Caco-2 (cell line): ENCODE results near the gene BAIAP3. TPM values are rescaled to one million over a fixed set of nuclear protein-coding genes. Genes with fewer than 3 reads are reported as not detected.

ENCODE experiments used
- BruUV-seq: library from RNA; stranded (reverse); fragments of 400-500 nt; replicated peaks from 2 replicates; lab custom pipeline; 2021; lab: Mats Ljungman, UMichigan
- CTCF ChIA-PET: fragments of 300-600 bp; sonication (Branson Sonifier 250); formaldehyde crosslinking; loops from one replicate; lab custom pipeline; 2022; ENCODE audit warnings: antibody characterized with exemption; lab: Charles Lee
- POLR2A ChIA-PET: fragments of 300-600 bp; sonication (Branson Sonifier 250); formaldehyde crosslinking; loops from one replicate; lab custom pipeline; 2022; ENCODE audit warnings: antibody characterized with exemption; lab: Charles Lee
- DNase-seq, 2 experiments: peaks; one replicate each; pipeline versions ENCODE4 v3.0.0 to v3.0.0-alpha.2; 2020 to 2022
- H3K27me3 ChIP-seq: replicated peaks from 2 replicates; pipeline ENCODE4 v1.6.0; 2011; ENCODE audit warnings: low read length; ENCODE audit not compliant: control insufficient read depth, insufficient read depth
- H3K36me3 ChIP-seq: 2 replicates; pipeline ENCODE4 v1.5.1; 2011; ENCODE audit warnings: low read length; ENCODE audit not compliant: control insufficient read depth, insufficient read depth
- H3K4me1 ChIP-seq: fragments of 250-450 bp; sonication (Bioruptor Pico); 2 replicates; pipeline ENCODE4 v1.5.1; 2020; ENCODE audit warnings: mild to moderate bottlenecking
- H3K4me3 ChIP-seq: 2 replicates; pipeline ENCODE4 v1.5.1; 2011; ENCODE audit warnings: low read depth, mild to moderate bottlenecking, control low read depth, low read length
- H3K9me3 ChIP-seq: fragments of 250-450 bp; sonication (Bioruptor Pico); 2 replicates; pipeline ENCODE4 v1.5.1; 2020; ENCODE audit warnings: mild to moderate bottlenecking, moderate library complexity
- H3K27ac Mint-ChIP-seq: one replicate; pipeline ENCODE4 v1.8.0; 2022; ENCODE audit warnings: mixed read lengths; ENCODE audit not compliant: unreplicated experiment
- H3K27me3 Mint-ChIP-seq: one replicate; pipeline ENCODE4 v1.8.0; 2022; ENCODE audit warnings: mixed read lengths; ENCODE audit not compliant: insufficient read depth, unreplicated experiment
- H3K36me3 Mint-ChIP-seq: one replicate; pipeline ENCODE4 v1.8.0; 2022; ENCODE audit warnings: mild to moderate bottlenecking, mixed read lengths; ENCODE audit not compliant: insufficient read depth, unreplicated experiment
- H3K4me1 Mint-ChIP-seq: one replicate; pipeline ENCODE4 v1.8.0; 2022; ENCODE audit warnings: low read depth, mixed read lengths; ENCODE audit not compliant: unreplicated experiment
- H3K4me3 Mint-ChIP-seq: one replicate; pipeline ENCODE4 v1.8.0; 2022; ENCODE audit warnings: mild to moderate bottlenecking, moderate library complexity, mixed read lengths; ENCODE audit not compliant: unreplicated experiment
- H3K9me3 Mint-ChIP-seq: one replicate; pipeline ENCODE4 v1.8.0; 2022; ENCODE audit warnings: mixed read lengths; ENCODE audit not compliant: unreplicated experiment
- intact Hi-C: fragments of 100-400 bp; cut with micrococcal nuclease; formaldehyde crosslinking; loops from one replicate; pipeline ENCODE4 v1.10.0; 2022; ENCODE audit not compliant: unreplicated experiment
- total RNA-seq: library from RNA; stranded (reverse); gene quantifications from 2 replicates; pipeline ENCODE4 v1.2.3, GENCODE V29; 2022
- TF ChIP-seq, protein P1 (sequence below), 2 experiments: fragments of 200-600 bp in 1 of 2; IDR thresholded peaks; 1 replicate in 1 of 2; 2 replicates in 1 of 2; pipeline versions ENCODE4 v1.5.1 to v1.8.0; 2011 to 2022; ENCODE audit warnings: antibody characterized with exemption in 1 of 2, control low read depth in 1 of 2, inconsistent platforms in 1 of 2, low read depth in 1 of 2, low read length in 1 of 2, mild to moderate bottlenecking in 1 of 2, moderate library complexity in 1 of 2; ENCODE audit not compliant: insufficient read depth in 1 of 2, severe bottlenecking in 1 of 2, unreplicated experiment in 1 of 2

Gene BAIAP3
- total RNA-seq, 1 experiment from 2014 or later, result 5.0 TPM

DNA sequence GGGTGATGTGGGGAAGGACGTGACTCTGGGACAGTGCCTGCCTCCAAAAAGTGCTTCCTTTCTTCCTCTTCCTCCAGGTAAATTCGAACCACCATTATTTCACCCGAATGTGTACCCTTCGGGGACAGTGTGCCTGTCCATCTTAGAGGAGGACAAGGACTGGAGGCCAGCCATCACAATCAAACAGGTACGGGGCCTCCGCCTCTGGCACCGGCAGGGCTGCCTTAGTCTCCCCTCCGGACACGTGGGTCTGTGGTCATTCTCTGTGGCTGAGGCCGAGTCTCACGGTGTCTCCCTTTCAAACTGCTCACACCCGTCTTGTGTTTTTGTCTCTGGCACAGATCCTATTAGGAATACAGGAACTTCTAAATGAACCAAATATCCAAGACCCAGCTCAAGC is 13.3 kb upstream of the BAIAP3 start:
- peaks cover 7% of the 10 kb centered on the region for H3K36me3 ChIP-seq
- intact Hi-C loops, result no loop called here
- Mint-ChIP-seq H3K4me3 (no peak overlapping the region), H3K4me1 (no peaks in the 10 kb centered on the region), H3K27ac (no peak overlapping the region), H3K27me3 (no peaks in the 10 kb centered on the region), H3K9me3 (no peaks in the 10 kb centered on the region), H3K36me3 (peaks cover 72% of the 10 kb centered on the region)
- TF ChIP-seq, protein P1, sequence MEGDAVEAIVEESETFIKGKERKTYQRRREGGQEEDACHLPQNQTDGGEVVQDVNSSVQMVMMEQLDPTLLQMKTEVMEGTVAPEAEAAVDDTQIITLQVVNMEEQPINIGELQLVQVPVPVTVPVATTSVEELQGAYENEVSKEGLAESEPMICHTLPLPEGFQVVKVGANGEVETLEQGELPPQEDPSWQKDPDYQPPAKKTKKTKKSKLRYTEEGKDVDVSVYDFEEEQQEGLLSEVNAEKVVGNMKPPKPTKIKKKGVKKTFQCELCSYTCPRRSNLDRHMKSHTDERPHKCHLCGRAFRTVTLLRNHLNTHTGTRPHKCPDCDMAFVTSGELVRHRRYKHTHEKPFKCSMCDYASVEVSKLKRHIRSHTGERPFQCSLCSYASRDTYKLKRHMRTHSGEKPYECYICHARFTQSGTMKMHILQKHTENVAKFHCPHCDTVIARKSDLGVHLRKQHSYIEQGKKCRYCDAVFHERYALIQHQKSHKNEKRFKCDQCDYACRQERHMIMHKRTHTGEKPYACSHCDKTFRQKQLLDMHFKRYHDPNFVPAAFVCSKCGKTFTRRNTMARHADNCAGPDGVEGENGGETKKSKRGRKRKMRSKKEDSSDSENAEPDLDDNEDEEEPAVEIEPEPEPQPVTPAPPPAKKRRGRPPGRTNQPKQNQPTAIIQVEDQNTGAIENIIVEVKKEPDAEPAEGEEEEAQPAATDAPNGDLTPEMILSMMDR (IDR thresholded peaks at IDR 0.05; ENCODE audit: insufficient read depth in 1 of 2, low read depth in 1 of 2, low read length in 1 of 2, severe bottlenecking in 1 of 2, unreplicated experiment in 1 of 2), result no peak
- BruUV-seq, result no TSS peak
- no peak for DNase-seq
- H3K9me3 ChIP-seq, result no peaks in the 10 kb centered on the region
- POLR2A ChIA-PET, result no interaction called here
- no peak overlapping the region for H3K4me3 ChIP-seq
- CTCF ChIA-PET, result no interaction called here
- no peaks in the 10 kb centered on the region for H3K27me3 ChIP-seq
- no peaks in the 10 kb centered on the region for H3K4me1 ChIP-seq

DNA sequence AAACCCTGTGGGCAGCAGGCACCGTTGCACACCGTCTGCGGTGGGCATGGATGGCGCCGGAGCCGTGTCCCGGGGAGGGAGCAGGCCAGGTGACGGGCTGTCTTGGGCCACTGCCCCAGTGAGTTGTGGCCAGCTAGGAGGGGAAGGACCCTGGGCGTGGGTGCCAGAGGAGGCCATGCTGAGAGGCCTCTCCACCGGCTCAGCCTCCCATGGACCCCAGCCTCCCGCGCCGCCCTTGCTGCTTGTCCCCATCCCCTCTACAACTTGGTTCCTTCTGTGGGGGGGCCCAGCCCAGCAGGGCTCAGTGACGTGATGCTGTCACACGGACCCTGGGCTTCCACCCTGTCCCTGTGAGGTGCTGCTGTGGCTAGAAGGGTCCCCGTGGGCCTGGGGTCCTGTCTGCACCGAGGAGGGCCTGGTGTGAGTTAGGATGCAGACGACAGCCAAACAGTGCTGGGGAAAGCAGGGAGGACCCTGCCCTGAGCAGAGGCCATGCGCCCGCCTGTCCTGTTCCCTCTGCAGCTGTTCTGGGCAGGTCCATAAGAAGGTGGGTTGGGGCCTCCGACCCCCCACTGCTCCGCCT is 12.7 kb upstream of the BAIAP3 start:
- no TSS peak for BruUV-seq
- ChIA-PET POLR2A (no interaction called here), CTCF (interaction anchor here (0.6 kb wide), 1 partner anchor 51 kb away, joined by 4 read pairs; no protein-coding TSS in a partner anchor)
- H3K4me3 Mint-ChIP-seq, result no peak overlapping the region
- DNase-seq, result no peak
- H3K27me3 ChIP-seq, result no peaks in the 10 kb centered on the region
- no peak overlapping the region for H3K4me3 ChIP-seq
- no peaks in the 10 kb centered on the region for H3K27me3 Mint-ChIP-seq
- no peak overlapping the region for H3K27ac Mint-ChIP-seq
- TF ChIP-seq, protein P1 (IDR thresholded peaks at IDR 0.05; ENCODE audit: insufficient read depth in 1 of 2, low read depth in 1 of 2, low read length in 1 of 2, severe bottlenecking in 1 of 2, unreplicated experiment in 1 of 2), result no peak
- no peaks in the 10 kb centered on the region for H3K9me3 Mint-ChIP-seq
- intact Hi-C loops, result no loop called here
- no peaks in the 10 kb centered on the region for H3K4me1 ChIP-seq
- no peaks in the 10 kb centered on the region for H3K4me1 Mint-ChIP-seq
- H3K9me3 ChIP-seq, result no peaks in the 10 kb centered on the region
- peaks cover 7% of the 10 kb centered on the region for H3K36me3 ChIP-seq
- peaks cover 67% of the 10 kb centered on the region for H3K36me3 Mint-ChIP-seq

DNA sequence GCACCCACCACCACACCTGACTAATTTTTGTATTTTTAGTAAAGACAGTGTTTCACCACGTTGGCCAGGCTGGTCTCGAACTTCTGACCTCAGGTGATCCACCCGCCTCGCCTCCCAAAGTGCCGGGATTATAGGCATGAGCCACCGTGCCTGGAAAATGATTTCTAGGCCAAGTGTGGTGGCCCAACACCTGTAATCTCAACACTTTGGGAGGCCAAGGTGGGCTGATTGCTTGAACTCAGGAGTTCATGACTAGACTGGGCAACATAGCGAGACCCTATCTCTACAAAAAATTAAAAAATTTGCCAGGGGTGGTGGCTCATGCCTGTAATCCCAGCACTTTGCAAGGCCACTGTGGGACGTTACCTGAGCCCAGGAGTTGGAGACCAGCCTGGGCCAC is 11.0 kb upstream of the BAIAP3 start:
- no peak overlapping the region for H3K4me3 Mint-ChIP-seq
- no peaks in the 10 kb centered on the region for H3K27me3 Mint-ChIP-seq
- ChIA-PET POLR2A (interaction anchor here (0.7 kb wide), 1 partner anchor 327 kb away, joined by 5 read pairs; no protein-coding TSS in a partner anchor), CTCF (no interaction called here)
- H3K4me3 ChIP-seq, result no peak overlapping the region
- H3K4me1 Mint-ChIP-seq, result no peaks in the 10 kb centered on the region
- intact Hi-C loops, result no loop called here
- peaks cover 5% of the 10 kb centered on the region for H3K36me3 ChIP-seq
- no TSS peak for BruUV-seq
- no peak for DNase-seq
- H3K9me3 ChIP-seq, result no peaks in the 10 kb centered on the region
- H3K27me3 ChIP-seq, result no peaks in the 10 kb centered on the region
- H3K4me1 ChIP-seq, result no peaks in the 10 kb centered on the region
- TF ChIP-seq, protein P1 (IDR thresholded peaks at IDR 0.05; ENCODE audit: insufficient read depth in 1 of 2, low read depth in 1 of 2, low read length in 1 of 2, severe bottlenecking in 1 of 2, unreplicated experiment in 1 of 2), result no peak
- H3K9me3 Mint-ChIP-seq, result no peaks in the 10 kb centered on the region
- no peak overlapping the region for H3K27ac Mint-ChIP-seq
- H3K36me3 Mint-ChIP-seq, result peaks cover 51% of the 10 kb centered on the region
